Measurements from ENCODE around the gene DKK3. TPM values are rescaled to one million over a fixed set of nuclear protein-coding genes. Genes with fewer than 3 reads are reported as not detected.

The DKK3 gene
- total and polyA plus RNA-seq, 2 experiments from 2014 or later = 16.8 to 31.1 TPM

GRCh38 chr11:12045914-12046635, 37.6 kb upstream of the DKK3 start (continued):
- no peak for TF ChIP-seq REST (IDR thresholded peaks at IDR 0.05; ENCODE audit: unreplicated experiment)

DNA sequence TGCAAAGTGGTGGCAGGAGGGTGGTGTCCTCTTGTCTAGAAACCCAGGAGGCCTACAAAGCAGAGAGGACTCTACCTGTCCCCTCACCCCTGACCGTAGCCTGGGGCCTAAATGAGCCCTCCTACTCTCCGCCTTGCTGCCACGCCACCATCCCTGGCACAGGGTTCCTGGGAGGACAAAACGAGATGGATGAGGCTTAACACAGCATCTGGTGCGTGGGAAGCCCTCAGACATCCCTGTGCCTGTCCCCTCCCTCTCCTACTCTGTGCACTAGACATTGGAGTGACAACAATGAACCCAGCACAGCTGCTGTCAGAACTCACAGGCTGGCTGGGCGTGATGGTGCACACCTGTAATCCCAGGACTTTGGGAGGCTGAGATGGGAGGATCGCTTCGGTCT, 36.4 kb upstream of the DKK3 start:
- no peak for ATAC-seq
- Histone ChIP-seq H2AFZ (no peak overlapping the region), H3K4me2 (no peak overlapping the region)
- TF ChIP-seq REST (IDR thresholded peaks at IDR 0.05; ENCODE audit: unreplicated experiment) = no peak
- TF ChIP-seq STAT1 (IDR thresholded peaks at IDR 0.05; ENCODE audit: unreplicated experiment) = no peak
- no peak for TF ChIP-seq ZNF331 (CRISPR knock-in tag; IDR thresholded peaks at IDR 0.05; ENCODE audit: low read depth)
- TF ChIP-seq EZH2 (IDR thresholded peaks at IDR 0.05; ENCODE audit: low read depth, unreplicated experiment) = no peak
- no peak for TF ChIP-seq EZH2phosphoT487 (IDR thresholded peaks at IDR 0.05; ENCODE audit: unreplicated experiment)
- TF ChIP-seq, protein P1, sequence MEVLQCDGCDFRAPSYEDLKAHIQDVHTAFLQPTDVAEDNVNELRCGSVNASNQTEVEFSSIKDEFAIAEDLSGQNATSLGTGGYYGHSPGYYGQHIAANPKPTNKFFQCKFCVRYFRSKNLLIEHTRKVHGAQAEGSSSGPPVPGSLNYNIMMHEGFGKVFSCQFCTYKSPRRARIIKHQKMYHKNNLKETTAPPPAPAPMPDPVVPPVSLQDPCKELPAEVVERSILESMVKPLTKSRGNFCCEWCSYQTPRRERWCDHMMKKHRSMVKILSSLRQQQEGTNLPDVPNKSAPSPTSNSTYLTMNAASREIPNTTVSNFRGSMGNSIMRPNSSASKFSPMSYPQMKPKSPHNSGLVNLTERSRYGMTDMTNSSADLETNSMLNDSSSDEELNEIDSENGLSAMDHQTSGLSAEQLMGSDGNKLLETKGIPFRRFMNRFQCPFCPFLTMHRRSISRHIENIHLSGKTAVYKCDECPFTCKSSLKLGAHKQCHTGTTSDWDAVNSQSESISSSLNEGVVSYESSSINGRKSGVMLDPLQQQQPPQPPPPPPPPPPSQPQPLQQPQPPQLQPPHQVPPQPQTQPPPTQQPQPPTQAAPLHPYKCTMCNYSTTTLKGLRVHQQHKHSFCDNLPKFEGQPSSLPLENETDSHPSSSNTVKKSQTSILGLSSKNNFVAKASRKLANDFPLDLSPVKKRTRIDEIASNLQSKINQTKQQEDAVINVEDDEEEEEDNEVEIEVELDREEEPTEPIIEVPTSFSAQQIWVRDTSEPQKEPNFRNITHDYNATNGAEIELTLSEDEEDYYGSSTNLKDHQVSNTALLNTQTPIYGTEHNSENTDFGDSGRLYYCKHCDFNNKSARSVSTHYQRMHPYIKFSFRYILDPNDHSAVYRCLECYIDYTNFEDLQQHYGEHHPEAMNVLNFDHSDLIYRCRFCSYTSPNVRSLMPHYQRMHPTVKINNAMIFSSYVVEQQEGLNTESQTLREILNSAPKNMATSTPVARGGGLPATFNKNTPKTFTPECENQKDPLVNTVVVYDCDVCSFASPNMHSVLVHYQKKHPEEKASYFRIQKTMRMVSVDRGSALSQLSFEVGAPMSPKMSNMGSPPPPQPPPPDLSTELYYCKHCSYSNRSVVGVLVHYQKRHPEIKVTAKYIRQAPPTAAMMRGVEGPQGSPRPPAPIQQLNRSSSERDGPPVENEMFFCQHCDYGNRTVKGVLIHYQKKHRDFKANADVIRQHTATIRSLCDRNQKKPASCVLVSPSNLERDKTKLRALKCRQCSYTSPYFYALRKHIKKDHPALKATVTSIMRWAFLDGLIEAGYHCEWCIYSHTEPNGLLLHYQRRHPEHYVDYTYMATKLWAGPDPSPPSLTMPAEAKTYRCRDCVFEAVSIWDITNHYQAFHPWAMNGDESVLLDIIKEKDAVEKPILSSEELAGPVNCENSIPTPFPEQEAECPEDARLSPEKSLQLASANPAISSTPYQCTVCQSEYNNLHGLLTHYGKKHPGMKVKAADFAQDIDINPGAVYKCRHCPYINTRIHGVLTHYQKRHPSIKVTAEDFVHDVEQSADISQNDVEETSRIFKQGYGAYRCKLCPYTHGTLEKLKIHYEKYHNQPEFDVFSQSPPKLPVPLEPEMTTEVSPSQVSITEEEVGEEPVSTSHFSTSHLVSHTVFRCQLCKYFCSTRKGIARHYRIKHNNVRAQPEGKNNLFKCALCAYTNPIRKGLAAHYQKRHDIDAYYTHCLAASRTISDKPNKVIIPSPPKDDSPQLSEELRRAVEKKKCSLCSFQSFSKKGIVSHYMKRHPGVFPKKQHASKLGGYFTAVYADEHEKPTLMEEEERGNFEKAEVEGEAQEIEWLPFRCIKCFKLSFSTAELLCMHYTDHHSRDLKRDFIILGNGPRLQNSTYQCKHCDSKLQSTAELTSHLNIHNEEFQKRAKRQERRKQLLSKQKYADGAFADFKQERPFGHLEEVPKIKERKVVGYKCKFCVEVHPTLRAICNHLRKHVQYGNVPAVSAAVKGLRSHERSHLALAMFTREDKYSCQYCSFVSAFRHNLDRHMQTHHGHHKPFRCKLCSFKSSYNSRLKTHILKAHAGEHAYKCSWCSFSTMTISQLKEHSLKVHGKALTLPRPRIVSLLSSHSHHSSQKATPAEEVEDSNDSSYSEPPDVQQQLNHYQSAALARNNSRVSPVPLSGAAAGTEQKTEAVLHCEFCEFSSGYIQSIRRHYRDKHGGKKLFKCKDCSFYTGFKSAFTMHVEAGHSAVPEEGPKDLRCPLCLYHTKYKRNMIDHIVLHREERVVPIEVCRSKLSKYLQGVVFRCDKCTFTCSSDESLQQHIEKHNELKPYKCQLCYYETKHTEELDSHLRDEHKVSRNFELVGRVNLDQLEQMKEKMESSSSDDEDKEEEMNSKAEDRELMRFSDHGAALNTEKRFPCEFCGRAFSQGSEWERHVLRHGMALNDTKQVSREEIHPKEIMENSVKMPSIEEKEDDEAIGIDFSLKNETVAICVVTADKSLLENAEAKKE (CRISPR knock-in tag; IDR thresholded peaks at IDR 0.05) = no peak
- no peak for TF ChIP-seq JUNB (IDR thresholded peaks at IDR 0.05; ENCODE audit: unreplicated experiment)
- TF ChIP-seq ETS1 (IDR thresholded peaks at IDR 0.05) = no peak
- TF ChIP-seq ZNF114 (CRISPR knock-in tag; IDR thresholded peaks at IDR 0.05) = no peak

More for the DNA sequence above, 36.4 kb upstream of the DKK3 start:
- no peaks in the 10 kb centered on the region for H3K79me2 ChIP-seq (replicated peaks; ENCODE audit: insufficient read depth)
- no peaks in the 10 kb centered on the region for H3K9me2 ChIP-seq (ENCODE audit: insufficient read depth)
- Mint-ChIP-seq H3K36me3 (ENCODE audit: low read depth) (peaks cover 9% of the 10 kb centered on the region; the same call in 2 of the 3 replicates), H3K9me3 (peaks cover 10% of the 10 kb centered on the region), H3K4me1 (no peaks in the 10 kb centered on the region), H3K27me3 (ENCODE audit: insufficient read depth, low read depth, poor library complexity) (peaks cover 3% of the 10 kb centered on the region), H3K27ac (no peak overlapping the region), H3K4me3 (no peak overlapping the region)
- H3K27ac ChIP-seq (ENCODE audit: low read depth) = no peak overlapping the region
- H3K4me3 ChIP-seq = no peak overlapping the region
- H3K4me1 ChIP-seq (ENCODE audit: insufficient read depth) = 0 out of 2 replicates have a peak, but pooled peaks cover 4% of the 10 kb centered on the region
- H3F3A ChIP-seq (replicated peaks; ENCODE audit: low read depth) = no peaks in the 10 kb centered on the region
- H3K27me3 ChIP-seq (ENCODE audit: insufficient read depth) = no peaks in the 10 kb centered on the region
- no peak for DNase-seq (ENCODE audit: low spot score)
- H4K20me1 ChIP-seq (replicated peaks; ENCODE audit: insufficient read depth) = no peaks in the 10 kb centered on the region
- H3K36me3 ChIP-seq (ENCODE audit: insufficient read depth) = no peaks in the 10 kb centered on the region
